Smooth muscle cell (in vitro differentiated cells): ENCODE results near the gene DNAH17. TPM values are rescaled to one million over a fixed set of nuclear protein-coding genes. Genes with fewer than 3 reads are reported as not detected.

Experiments
- DNase-seq: peaks from one replicate; lab custom pipeline; 2025; ENCODE audit not compliant: unreplicated experiment; lab: John Stamatoyannopoulos, UW
- H2AFZ ChIP-seq: fragments of 200-600 bp; sonication (generic); 2 replicates; pipeline ENCODE4 v1.6.0; 2016; ENCODE audit warnings: antibody characterized with exemption, low read depth, mild to moderate bottlenecking
- H3F3A ChIP-seq: fragments of 200-600 bp; sonication (generic); 2 replicates; pipeline ENCODE4 v1.6.0; 2017; ENCODE audit warnings: antibody characterized with exemption, low read depth
- H3K27ac ChIP-seq: fragments of 200-600 bp; sonication (generic); 2 replicates; pipeline ENCODE4 v1.5.1; 2016; ENCODE audit warnings: low read depth, mild to moderate bottlenecking
- H3K27me3 ChIP-seq: fragments of 200-600 bp; sonication (generic); 2 replicates; pipeline ENCODE4 v1.6.1; 2016; ENCODE audit warnings: low read depth, mild to moderate bottlenecking
- H3K36me3 ChIP-seq: fragments of 200-600 bp; sonication (generic); 2 replicates; pipeline ENCODE4 v1.5.1; 2016; ENCODE audit warnings: low read depth
- H3K4me1 ChIP-seq: fragments of 200-600 bp; sonication (generic); 2 replicates; pipeline ENCODE4 v1.5.1; 2016; ENCODE audit warnings: low read depth
- H3K4me2 ChIP-seq: fragments of 200-600 bp; sonication (generic); 2 replicates; pipeline ENCODE4 v1.6.0; 2016; ENCODE audit warnings: mild to moderate bottlenecking
- H3K4me3 ChIP-seq: fragments of 200-600 bp; sonication (generic); 2 replicates; pipeline ENCODE4 v1.5.1; 2016; ENCODE audit warnings: mild to moderate bottlenecking
- H3K79me2 ChIP-seq: fragments of 200-600 bp; sonication (generic); 2 replicates; pipeline ENCODE4 v1.6.0; 2016; ENCODE audit warnings: low read depth, mild to moderate bottlenecking
- H3K9ac ChIP-seq: fragments of 200-600 bp; sonication (generic); 2 replicates; pipeline ENCODE4 v1.6.0; 2016; ENCODE audit warnings: low read depth
- H3K9me3 ChIP-seq: fragments of 200-600 bp; sonication (generic); replicated peaks from 2 replicates; pipeline ENCODE4 v1.5.1; 2016; ENCODE audit warnings: low read depth
- H4K20me1 ChIP-seq: fragments of 200-600 bp; sonication (generic); 2 replicates; pipeline ENCODE4 v1.6.0; 2016; ENCODE audit warnings: low read depth
- CTCF ChIP-seq: fragments of 200-600 bp; sonication (generic); IDR thresholded peaks from 2 replicates; pipeline ENCODE4 v1.5.1; 2017; ENCODE audit warnings: borderline replicate concordance, mild to moderate bottlenecking, antibody characterized with exemption; ENCODE audit not compliant: insufficient read depth, poor library complexity, severe bottlenecking
- WGBS: methylation state at CpG from one replicate; pipeline ENCODE4 v1.1.7; 2016; ENCODE audit warnings: low lambda C conversion rate; 5-methylcytosine and 5-hydroxymethylcytosine counted together
- polyA plus RNA-seq: library from polyadenylated mRNA; unstranded; fragments of >200 nt; fragmentation: Nextera tagmentation; extraction: Ambion mirVana; gene quantifications from 2 replicates; pipeline ENCODE4 v1.2.1, GENCODE V29; 2016
- total RNA-seq: library from RNA; depleted of rRNA; stranded (reverse); fragments of >200 nt; gene quantifications from 2 replicates; pipeline ENCODE4 v1.2.3, GENCODE V29; 2014

The DNAH17 gene
- total and polyA plus RNA-seq, 2 experiments from 2014 or later: 0.18 to 0.98 TPM

GRCh38 chr17:78407387-78408000 lies 169.7 kb downstream of the DNAH17 start:
- Histone ChIP-seq H3F3A (peaks cover 17% of the 10 kb centered on the region), H3K9me3 (no peaks in the 10 kb centered on the region), H4K20me1 (peaks cover 52% of the 10 kb centered on the region), H3K27ac (peak overlapping the region; percentile 18), H3K79me2 (peaks cover 71% of the 10 kb centered on the region), H2AFZ (no peak overlapping the region), H3K4me1 (no peaks in the 10 kb centered on the region), H3K27me3 (no peaks in the 10 kb centered on the region), H3K4me2 (peak overlapping the region; percentile 20), H3K36me3 (no peaks in the 10 kb centered on the region), H3K9ac (peak overlapping the region; percentile 17), H3K4me3 (no peak overlapping the region)
- WGBS: 79% methylated on average over 7 of the region's 7 CpGs
- no peak for TF ChIP-seq CTCF
- DNase-seq: no peak

- peaks cover 69% of the 10 kb centered on the region for H3K79me2 ChIP-seq
- no peak overlapping the region for H3K27ac ChIP-seq
- no peaks in the 10 kb centered on the region for H3K36me3 ChIP-seq
- no peak for TF ChIP-seq CTCF
- peaks cover 14% of the 10 kb centered on the region for H3F3A ChIP-seq
- no peaks in the 10 kb centered on the region for H3K4me1 ChIP-seq
- DNase-seq: no peak
- no peaks in the 10 kb centered on the region for H3K27me3 ChIP-seq
- WGBS: 90% methylated on average over 7 of the region's 8 CpGs
- no peaks in the 10 kb centered on the region for H3K9me3 ChIP-seq
- H2AFZ ChIP-seq: no peak overlapping the region
- no peak overlapping the region for H3K4me3 ChIP-seq
- no peak overlapping the region for H3K9ac ChIP-seq
- no peak overlapping the region for H3K4me2 ChIP-seq
- H4K20me1 ChIP-seq: peaks cover 50% of the 10 kb centered on the region
Measured at GRCh38 chr17:78406920-78407319, 170.3 kb downstream of the DNAH17 start.

- Histone ChIP-seq H3K27me3 (no peaks in the 10 kb centered on the region), H3K36me3 (no peaks in the 10 kb centered on the region), H3K79me2 (peaks cover 69% of the 10 kb centered on the region), H3K4me3 (no peak overlapping the region), H3K4me1 (peaks cover 3% of the 10 kb centered on the region), H4K20me1 (peaks cover 48% of the 10 kb centered on the region), H2AFZ (no peak overlapping the region), H3K27ac (no peak overlapping the region), H3K9me3 (no peaks in the 10 kb centered on the region), H3F3A (peaks cover 12% of the 10 kb centered on the region), H3K4me2 (no peak overlapping the region), H3K9ac (no peak overlapping the region)
- DNase-seq: no peak
- WGBS: 95% methylated on average over 6 of the region's 6 CpGs
- TF ChIP-seq CTCF: no peak
Measured at GRCh38 chr17:78406396-78406795, 170.8 kb downstream of the DNAH17 start.

GRCh38 chr17:78403822-78404221 lies 173.4 kb downstream of the DNAH17 start:
- Histone ChIP-seq H3K4me2 (no peak overlapping the region), H3K79me2 (peaks cover 59% of the 10 kb centered on the region), H4K20me1 (peaks cover 35% of the 10 kb centered on the region), H3K27me3 (no peaks in the 10 kb centered on the region), H3F3A (peaks cover 13% of the 10 kb centered on the region), H3K9ac (no peak overlapping the region), H3K4me1 (peaks cover 3% of the 10 kb centered on the region), H2AFZ (no peak overlapping the region), H3K9me3 (no peaks in the 10 kb centered on the region), H3K36me3 (no peaks in the 10 kb centered on the region), H3K27ac (no peak overlapping the region), H3K4me3 (no peak overlapping the region)
- no peak for DNase-seq
- 100% methylated on average over 14 of the region's 14 CpGs for WGBS
- no peak for TF ChIP-seq CTCF
